Tongue (tissue), 2 donors: Measurements from ENCODE around the gene KRTAP10-10. TPM values are rescaled to one million over a fixed set of nuclear protein-coding genes. Genes with fewer than 3 reads are reported as not detected.
"Not testable (repeated sequence)": the region's sequence is repeated elsewhere in the genome, so short reads cannot be mapped to it uniquely, and the experiment has no call there.

Experiments used
- DNase-seq: peaks from one replicate; pipeline ENCODE4 v3.0.0-alpha.2; 2015
- total RNA-seq: library from RNA; depleted of rRNA; stranded (reverse); fragments of >200 nt; gene quantifications from one replicate; pipeline ENCODE4 v1.2.3, GENCODE V29; 2014

Gene KRTAP10-10, protein sequence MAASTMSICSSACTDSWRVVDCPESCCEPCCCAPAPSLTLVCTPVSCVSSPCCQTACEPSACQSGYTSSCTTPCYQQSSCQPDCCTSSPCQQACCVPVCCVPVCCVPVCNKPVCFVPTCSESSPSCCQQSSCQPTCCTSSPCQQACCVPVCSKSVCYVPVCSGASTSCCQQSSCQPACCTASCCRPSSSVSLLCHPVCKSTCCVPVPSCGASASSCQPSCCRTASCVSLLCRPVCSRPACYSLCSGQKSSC
- not detected for total RNA-seq

DNA sequence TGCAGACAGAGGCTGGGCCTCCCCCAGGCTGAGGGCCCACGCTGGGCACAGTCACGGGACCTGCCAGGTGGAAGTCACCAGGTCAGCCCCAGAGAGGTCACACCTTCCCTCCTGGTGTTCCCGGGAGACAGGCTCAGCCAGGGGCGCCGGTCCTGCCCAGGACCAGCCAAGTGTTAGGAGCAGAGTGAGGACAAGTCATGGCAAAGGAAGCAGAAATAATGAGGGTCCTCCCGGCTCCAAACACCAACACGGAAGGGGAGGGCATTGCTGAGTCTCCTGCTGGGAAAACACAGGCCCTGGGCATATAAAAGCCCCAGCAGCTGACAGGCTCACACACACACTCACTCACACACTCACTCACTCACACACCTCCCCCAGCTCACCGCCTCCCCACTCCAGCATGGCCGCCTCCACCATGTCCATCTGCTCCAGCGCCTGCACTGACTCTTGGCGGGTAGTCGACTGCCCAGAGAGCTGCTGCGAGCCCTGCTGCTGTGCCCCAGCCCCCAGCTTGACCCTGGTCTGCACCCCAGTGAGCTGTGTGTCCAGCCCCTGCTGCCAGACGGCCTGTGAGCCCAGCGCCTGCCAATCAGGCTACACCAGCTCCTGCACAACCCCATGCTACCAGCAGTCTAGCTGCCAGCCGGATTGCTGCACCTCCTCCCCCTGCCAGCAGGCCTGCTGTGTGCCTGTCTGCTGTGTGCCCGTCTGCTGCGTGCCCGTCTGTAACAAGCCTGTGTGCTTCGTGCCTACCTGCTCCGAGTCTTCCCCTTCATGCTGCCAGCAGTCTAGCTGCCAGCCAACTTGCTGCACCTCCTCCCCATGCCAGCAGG lies at the start of gene KRTAP10-10:
TSS of gene KRTAP10-10 (plus strand) at position 339 of the 833 bp plus-strand sequence. CDS start at position 401, 62 bp downstream.
- DNase-seq: no peak

DNA sequence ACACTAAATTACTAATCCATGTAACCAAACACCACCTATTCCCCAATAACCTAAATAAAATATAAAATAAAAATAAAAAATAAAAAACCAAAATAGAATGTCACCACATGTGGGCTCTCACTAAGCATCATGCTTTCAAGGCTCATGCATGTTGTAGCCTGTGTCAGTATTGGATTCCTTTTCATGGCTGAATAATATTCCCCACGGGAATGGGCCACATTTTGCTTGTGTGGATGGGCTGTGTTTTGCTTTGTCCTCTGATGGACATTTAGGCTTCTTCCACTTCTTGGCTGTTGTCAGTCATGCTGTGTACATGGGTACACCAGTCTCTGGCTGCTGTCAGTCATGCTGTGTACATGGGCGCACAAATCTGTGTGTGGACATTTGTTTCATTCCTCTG lies 48.1 kb upstream of the KRTAP10-10 start:
- no peak for DNase-seq

DNA sequence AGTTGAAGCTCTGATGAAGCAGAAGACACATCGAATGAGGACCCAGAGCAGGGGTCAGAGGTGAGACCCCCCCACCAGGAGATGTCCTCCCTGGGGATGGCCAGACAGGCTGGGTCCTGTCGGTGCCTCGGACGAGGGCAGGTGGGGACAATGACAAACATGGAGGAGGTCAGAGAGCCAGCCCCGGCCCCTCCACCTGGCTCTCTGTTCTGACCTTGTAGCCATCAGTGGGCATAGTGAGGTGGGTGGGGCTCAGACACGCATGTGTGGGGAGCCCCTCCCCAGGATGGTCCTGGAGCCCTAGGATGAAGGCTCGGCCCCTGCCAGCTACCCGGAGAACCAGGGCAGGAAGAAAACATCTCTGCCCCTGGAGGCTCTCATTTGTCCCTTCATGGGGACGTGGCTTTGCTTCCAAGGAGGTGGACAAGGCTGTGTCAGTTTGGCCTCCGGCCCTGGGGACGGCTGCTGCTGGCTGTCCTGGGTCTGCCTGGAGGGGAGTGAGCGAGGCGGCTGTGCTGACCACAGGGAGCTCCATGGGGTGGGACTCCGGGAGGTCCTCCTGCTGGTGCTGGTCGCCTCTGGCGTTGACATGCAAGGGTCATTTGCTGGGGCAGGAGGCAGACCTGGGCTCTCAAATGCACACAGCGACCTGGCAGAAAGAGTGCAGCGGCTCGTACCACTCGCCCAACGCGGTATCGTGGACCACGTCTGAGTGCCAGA lies 47.4 kb upstream of the KRTAP10-10 start:
- no peak for DNase-seq

DNA sequence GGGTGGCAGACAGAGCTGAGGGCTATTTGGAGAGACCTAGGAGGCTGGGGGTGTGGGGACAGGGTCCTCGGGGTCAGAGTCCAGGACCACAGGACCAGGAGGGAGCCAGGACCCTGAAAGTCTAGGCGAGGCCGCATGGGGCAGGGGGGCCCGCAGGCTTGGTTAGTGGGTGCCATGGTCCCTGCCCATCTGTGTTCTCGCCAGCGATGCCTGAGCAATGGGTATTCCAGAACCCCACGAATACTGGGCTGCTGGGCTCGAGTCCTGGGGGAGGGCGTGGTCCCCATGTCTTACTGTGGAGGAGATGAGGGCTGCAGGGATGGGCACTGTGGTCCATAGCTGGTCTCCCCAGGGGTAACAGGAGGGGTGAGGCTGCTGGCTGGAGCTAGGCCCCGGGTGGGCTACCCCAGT lies 46.8 kb upstream of the KRTAP10-10 start:
- no peak for DNase-seq

DNA sequence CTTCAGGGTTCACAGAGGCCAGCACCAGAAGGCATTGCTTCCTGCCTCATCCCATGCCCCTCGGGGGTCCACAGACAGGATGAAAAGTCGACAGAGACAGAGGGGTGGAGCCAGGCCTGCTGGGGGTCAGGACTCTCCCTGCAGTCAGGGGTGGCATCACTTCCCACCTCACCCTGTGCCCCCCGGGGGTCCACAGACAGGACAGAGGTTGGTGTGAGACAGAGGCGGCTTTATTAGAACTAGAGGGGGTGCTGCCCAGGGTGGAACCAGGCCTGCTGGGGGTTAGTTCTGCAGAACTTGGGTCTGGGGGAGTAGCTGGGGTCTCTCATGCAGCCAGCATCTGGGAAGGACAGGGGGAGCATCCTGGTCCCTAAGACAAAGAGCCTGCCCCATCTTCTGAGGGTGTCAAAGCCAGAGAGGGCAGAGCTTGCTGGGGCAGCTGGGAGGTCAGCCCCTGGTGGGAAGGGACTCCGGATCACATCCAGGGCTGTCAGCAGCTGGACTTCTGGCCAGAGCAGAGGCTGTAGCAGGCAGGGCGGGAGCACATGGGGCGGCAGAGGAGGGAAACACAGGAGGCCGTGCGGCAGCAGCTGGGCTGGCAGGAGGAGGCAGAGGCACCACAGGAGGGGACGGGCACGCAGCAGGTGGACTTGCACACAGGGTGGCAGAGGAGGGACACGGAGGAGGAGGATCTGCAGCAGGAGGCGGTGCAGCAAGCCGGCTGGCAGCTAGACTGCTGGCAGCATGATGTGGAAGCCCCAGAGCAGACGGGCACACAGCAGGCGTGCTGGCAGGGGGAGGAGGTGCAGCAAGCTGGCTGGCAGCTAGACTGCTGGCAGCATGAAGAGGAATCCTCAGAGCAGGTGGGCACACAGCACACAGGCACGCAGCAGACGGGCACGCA lies 46.0 kb upstream of the KRTAP10-10 start:
- peak; percentile 9 for DNase-seq

DNA sequence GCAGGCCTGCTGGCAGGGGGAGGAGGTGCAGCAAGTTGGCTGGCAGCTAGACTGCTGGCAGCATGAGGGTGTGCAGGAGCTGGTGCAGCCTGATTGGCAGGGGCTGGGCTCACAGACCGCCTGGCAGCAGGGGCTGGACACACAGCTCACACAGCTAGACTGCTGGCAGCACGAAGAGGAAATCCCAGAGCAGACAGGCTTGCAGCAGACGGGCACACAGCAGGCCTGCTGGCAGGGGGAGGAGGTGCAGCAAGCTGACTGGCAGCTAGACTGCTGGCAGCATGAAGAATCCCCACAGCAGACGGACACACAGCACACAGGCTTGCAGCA lies 45.4 kb upstream of the KRTAP10-10 start:
- DNase-seq: not testable (repeated sequence)

DNA sequence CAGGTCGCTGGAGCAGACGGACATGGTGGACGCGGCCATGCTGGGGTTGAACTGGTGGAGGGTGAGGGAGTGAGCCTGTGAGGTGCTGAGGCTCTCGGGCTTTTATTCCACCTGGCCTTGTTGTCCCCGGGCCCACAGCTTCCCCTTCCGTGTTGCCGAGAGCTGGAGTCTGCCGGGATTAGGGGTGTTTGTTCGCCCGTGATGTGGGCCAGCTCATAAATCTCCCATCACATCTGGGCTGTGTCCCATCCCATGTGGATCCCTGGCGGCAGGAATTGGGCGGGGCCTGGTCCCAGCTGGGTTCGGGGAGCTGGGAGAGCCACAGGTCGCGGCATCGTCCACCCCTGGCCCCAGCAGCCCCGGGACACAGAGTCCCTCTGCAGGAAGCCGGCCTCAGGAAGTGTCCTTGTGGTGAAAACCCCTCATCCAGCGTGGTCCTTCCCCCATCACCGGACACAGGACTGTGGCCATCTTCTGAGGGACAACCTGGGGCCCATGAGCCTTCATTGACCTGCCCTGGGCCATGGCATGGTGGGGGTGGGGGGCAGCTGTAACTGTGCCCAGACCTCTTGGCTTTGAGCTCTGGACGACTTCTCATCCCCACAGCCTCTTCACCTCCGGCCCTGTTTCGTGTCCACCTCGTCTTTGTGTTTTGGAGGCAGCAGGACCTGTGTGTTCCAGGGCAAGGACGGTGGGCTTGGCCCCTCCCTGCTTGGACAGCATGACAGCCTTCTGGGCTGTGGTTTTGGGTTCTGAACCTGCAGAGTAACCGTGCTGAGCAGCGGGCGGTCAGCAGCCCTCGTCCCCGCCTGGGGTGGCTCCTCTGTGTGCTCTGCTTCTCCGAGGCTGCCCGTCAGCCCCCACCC lies 44.5 kb upstream of the KRTAP10-10 start, which contains the start of gene KRTAP10-6:
TSS of gene KRTAP10-6 (minus strand) at position 60 of the 866 bp plus-strand sequence. CDS start at position 39, 21 bp downstream.
- no peak for DNase-seq

DNA sequence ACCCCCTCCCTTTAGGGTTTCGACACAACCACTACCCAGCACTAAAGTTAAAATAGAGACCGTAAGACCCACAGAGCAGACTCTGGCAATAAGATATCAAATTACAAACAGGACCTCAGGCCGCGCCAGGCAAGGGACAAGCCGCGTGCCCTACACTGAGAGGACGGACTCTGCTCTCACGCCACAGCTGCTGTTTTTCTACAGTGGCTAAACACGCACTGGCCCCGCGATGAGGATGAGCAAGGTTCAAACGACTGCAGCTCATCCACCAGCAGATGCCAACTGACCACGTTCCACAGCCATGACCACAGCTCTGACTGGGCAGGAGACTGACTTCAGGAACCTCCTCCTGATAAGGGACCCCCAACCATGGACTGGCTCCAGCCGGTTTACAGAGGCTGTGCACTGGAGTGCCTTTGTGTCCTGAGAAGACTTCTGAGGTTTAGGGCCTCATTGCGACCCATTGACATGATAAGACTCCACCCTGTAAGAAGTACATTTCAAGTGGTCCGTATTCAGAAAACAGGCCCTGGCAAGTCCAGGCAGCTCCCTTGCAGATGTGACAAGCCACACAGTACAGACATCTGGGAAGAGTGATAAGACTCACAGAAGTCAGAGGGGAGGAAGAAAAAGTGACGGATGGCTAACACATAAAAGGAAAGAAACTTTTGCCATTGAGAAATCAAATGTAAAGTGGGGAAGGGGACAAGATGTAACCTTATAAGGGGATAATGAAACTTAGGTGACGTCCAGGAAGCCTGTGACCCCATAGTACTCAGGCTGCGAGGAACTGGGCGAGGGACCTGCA lies 43.4 kb upstream of the KRTAP10-10 start:
- peak; percentile 27 for DNase-seq

DNA sequence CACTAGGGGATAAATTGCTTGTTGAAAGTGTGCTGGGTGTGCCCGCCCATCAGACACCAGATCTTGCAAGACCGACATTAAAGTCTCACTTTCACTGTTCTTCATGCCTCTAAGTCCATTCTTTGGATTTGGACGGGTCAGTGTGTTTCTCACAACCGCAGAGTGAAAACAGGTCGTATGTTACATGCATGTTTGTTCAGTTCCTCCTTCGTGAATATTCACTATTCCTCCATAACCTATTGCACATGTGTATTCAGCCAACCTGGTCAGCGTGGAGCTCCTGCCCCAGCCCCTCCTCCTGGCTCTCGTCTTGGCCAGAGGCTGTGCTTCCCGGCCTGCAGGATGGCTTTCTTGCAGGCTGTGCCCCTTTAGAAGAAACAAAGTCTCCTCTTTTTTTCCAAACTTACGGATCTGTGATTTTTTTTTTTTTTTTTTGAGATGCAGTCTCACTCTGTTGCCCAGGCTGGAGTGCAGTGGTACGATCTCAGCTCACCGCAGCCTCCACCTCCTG lies 42.7 kb upstream of the KRTAP10-10 start:
- DNase-seq: no peak

DNA sequence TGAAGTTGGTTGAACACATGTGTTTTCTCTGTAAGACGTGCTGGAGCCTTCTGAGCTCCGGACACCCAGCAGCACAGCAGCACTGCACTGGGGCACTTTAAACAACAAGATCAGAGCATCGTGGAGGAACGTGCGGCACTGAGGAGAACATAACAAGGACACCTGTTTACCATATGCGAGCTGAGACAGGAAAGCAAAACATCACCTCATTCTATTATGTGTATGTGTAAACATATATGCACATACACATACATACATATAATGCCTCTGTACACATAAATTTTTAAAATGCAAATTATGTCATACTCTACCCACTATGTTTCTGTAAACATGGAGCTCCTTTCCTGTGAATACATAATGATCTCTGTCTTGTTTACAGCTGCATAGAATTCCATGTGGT lies 41.6 kb upstream of the KRTAP10-10 start:
- no peak for DNase-seq

DNA sequence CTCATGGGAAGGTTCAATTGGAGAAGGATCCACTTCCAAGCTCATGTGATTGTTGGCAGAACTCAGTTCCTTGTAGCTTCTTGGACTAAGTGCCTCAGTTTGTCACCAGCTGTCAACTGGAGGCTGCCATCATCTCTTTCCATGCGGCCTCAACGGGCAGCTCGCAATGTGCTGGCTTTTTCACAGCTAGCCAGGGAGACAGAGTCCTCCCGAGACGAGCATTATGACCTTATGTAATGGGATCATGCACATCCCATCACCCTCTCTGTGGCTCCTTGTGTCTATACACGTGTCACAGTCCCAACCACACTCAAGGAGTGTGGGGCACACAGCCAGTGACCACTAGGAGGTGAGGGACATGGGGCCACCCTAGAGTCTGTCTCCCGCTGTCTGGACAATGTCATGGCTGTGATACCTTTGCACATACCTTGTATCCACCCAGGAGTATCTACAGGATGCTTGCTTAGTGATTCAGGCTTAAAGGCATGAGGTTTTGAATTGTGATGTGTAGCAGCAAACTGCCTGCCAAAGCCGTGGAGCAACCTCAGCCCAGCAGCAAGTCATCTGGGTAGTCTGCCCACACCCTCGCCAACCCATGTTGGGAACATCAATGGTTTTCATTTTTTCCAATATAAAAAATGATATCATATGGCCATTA lies 41.0 kb upstream of the KRTAP10-10 start:
- DNase-seq: no peak

DNA sequence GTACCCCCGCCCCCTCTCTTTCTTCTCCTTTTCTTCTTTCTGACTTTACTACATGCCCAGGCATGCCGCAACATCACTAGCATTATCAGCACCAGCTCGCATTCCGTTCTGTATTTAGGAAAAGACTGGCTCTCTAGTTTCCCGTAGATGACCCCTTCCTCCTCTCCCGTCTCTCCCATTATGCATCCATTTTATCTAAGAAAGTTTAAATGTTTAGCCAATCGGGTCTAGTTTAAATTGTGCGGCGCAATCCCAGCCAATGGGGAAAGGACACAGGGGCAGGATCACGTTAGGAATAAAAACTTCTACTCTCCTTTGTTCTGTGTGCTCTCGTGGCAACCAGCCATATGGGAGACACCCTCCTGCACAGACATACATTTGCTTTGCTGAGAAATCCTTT lies 39.1 kb upstream of the KRTAP10-10 start:
- DNase-seq: no peak

DNA sequence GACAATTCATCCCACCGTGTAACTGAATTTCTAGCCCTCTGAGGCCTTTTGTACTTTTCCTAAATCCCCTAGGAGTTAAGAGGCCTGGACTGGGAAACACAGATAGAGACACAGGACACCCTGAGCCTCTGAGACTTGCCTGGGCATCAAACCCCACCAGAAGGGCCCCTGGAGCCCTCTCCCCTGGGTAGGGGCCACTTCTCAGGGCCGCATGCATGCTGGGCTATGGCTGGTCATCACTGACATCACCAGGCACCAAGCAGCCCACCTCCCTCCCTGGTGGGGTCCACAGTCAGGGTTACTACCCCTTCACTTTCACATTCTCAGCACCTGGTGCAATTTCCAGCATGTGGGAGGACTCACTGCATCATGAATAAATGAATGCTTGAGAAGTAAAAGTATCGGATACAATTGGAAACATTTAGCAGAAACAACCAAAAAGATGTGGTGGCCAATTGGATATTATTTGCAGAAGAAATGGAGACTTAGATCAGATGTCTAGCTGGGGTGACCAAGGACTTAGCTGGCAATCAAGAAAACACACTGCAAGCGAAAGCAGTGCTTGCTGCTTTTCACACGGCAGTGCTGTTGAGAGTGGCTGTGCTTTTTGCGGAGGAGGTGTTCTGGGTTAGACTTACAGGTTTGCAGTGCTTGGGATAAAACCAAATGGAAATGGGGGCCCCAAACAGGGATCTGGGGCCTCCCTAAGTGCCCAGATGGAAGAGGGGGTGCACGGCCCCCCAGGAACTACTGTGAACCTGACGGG lies 37.7 kb upstream of the KRTAP10-10 start:
- DNase-seq: no peak

DNA sequence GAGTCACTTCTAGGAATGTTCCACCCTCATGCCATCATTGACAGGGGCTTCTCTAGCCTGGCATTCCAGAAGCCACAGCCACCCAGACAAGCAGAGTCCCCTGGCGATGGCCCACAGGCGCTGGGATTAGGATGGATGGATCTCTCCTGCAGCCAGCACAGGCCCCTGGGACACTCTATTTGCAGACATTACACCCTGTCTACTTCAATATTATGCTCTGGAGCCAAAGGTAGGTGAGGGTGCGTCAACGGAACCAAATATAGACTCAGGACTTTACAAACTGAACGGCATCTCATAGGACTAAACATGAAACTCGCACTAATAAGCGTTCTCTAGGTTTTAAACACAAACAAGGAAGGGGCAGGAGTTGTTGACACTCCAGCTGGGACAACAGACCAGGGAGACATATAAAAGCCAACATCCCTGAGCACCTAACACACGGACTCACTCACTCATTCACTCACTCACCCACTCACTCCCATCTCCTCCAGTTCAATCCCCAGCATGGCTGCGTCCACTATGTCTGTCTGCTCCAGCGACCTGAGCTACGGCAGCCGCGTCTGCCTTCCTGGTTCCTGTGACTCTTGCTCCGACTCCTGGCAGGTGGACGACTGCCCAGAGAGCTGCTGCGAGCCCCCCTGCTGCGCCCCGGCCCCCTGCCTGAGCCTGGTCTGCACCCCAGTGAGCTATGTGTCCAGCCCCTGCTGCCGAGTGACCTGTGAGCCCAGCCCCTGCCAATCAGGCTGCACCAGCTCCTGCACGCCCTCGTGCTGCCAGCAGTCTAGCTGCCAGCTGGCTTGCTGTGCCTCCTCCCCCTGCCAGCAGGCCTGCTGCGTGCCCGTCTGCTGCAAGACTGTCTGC lies 36.8 kb upstream of the KRTAP10-10 start, which contains the start of gene KRTAP10-7:
TSS of gene KRTAP10-7 (plus strand) at position 480 of the 861 bp plus-strand sequence. CDS start at position 505, 25 bp downstream.
- not testable (repeated sequence) for DNase-seq

DNA sequence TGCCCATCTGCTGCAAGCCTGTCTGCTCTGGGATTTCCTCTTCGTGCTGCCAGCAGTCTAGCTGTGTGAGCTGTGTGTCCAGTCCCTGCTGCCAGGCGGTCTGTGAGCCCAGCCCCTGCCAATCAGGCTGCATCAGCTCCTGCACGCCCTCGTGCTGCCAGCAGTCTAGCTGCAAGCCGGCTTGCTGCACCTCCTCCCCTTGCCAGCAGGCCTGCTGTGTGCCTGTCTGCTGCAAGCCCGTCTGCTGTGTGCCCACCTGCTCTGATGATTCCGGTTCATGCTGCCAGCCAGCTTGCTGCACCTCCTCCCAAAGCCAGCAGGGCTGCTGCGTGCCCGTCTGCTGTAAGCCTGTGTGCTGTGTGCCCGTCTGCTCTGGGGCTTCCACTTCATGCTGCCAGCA lies 36.1 kb upstream of the KRTAP10-10 start:
- DNase-seq: not testable (repeated sequence)

DNA sequence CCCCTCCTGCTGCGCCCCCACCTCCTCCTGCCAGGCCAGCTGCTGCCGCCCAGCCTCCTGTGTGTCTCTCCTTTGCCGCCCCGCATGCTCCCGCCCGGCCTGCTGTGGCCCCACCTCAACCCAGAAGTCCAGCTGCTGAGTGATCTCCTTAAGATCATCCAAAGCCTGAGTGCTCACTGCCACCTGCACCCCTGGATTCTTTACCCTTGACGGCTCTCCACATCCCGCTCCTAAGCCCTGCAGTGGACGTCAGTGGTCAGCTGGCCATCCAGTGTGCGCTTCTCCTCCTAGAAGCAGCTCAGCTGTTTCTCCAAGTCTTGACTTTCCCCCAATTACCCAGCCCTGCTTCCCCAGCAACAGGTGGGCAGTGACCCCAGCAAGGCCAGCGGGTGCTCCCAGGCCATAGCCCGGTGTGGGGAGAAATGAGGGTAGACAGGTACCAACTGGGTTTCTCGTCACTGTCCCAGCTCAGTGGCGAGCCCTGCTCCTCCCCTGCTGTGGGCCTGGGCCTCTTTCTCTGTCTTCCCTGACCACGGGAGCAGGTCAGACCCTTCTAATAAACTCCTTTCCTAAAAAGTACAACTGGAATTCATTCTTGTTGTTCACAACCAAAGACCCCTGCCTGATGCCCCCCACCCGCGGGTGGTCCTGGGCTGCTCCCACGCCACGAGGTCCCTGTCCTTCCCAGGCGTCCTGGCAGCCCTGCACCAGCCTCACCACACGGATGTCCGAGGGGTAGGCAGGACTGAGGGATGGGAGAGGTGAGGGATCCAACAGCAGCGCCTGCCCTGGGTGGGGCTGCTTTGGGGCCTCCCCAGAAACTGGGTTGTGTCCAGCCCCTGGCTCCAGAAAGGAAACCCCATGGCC lies 35.3 kb upstream of the KRTAP10-10 start:
- no peak for DNase-seq
